Activated effector memory CD4-positive, alpha-beta T cell treated with anti-CD3 and anti-CD28 coated beads, Interleukin-2, amount 50 U/mL, for 16 hours (primary cell): ENCODE data around the gene ALDH1B1.

ENCODE experiments used
- DNase-seq: peaks from one replicate; pipeline ENCODE4 v3.0.0-alpha.2; 2020

The ALDH1B1 gene

DNA sequence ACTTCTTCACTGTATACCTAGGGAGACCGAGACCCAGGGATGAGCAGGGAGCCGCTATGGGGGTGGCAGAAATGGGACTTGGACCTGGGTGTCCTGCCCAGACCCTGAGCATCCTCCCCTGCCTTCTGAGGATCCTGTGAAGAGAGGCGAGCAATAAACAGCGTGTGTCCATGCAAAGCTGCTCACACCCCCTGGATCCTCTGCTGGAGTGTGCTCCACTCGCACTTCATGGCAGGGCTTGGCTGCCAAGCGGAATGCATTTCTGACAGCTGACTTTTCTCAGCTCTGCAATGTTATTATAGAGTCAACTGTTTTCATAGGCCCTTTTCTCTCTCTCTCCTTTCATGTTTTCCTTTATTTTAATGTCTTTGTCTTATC, 31.0 kb upstream of the ALDH1B1 start:
- peak; percentile 31 for DNase-seq

DNA sequence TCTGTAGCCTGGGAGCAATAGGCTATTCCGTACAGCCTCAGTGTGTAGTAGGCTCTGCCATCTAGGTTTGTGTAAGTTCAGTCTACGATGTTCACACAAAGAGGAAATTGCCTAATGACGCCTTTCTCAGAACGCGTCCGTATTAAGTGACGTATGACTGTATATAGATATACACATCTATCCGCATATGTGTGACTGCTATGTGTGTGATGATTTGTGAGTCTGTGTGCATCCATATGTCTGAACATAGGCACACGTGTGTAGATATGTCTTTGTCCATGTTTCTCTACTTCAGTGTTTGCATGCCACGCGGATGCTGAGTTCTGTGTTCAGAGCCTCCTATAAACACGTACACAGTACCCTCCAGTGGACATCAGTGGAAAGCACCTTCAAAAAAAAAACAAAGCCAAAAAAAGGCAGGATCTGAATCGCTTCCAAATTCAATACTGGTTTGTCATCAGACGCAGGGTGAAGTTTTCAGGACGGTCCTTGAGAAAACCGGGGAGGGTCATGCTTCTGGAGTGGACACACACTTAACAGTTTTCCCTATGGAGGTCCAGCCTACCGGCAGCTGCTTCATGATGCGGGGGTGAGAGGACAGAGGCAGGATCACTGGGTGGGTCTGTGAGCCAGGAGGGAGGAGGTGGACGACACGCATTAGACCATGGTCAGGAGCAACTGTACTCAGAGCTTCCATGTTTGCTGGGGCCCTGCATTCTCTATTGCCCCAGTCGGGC, 29.5 kb upstream of the ALDH1B1 start:
- DNase-seq: peak; percentile 55

DNA sequence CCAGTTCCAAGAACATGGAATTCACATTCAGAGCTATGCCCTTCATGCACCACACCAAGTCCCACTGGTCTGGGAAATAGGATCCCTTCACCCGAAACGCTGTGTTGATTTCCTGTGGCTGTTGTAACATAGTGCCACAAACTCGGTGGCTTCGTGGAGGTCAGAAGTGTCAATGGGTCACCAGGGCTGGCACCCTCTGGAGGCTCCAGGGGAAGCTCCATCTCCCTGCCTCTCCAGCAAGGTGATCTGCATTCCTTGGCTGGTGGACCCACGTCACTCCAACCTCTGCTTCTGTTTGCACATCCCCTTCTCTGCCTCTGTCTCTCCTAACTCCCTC, 28.9 kb upstream of the ALDH1B1 start:
- DNase-seq: peak; percentile 28

DNA sequence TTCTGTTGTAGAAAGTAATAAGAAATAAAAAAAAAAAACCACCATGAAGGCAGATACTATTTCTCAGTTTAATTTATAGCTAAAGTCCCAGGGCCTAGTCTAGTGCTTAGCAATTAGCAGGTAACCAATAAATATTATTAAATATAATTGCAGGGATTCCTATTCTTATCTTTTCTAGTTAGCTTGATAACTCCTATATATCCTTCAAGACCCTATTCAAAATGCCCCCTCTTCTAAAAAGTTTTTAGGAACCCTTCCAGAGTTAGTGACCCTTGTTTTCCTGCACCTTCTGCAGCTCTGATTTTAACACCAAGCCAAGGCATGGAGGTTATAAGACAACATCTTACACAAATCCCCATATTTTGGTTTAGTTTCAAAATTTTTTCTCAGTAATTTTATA, 24.6 kb upstream of the ALDH1B1 start:
- no peak for DNase-seq

DNA sequence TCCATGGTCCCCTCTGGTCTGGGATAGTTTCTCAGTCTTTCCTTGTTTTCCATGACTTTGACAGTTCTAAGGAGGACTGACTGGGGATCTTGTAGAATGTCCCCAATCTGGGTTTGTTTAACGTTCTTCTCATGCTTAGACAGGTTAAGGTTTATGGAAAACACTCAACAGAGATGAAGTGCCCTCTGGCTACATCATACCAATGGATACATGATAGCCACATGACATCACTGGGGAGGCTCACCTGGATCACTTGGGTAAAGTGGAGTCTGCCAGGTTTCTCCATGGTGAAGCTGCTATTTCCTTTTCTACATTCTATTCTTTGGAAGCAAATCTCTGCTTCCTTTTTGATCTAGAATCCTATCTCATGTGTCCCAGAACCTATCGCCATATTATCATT, 23.8 kb upstream of the ALDH1B1 start:
- peak; percentile 2 for DNase-seq

DNA sequence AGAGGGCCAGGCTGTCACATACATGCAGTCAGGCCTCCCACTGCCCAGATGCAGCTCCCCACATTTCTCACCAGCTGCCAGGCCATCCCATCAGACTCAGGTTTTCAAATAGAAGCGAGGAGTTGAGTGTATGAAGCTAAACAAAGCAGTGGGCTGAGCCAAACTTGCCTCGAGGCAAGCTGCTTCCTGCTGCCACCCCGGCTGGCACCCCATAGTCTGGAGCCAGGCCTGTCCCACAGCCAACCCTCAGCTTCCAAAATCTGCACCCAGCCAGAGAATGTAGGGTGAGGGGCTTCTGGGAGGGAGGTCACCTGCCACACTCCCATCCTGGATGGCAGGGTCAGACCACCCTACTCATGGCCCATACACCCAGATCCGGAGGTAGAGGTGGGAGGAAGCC, 22.3 kb upstream of the ALDH1B1 start:
- no peak for DNase-seq

DNA sequence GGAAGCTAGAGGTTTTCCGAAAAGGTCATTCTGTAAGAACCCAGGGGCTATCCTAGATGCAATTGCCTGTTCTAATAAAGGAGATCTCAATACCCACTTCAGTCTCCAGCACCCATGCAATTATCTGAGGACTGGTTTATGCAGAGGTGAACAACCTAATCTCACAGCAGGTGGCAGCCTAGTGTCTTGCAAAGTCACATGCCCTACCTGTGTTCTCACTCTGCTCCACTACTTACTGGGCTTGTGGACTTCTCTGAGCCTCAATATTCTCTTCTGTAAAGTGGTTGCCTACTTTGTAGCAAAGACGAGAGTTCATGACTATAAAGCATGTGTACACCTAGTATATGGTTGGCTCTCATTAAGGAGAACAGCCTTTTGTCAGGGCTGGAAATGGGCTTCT, 21.0 kb upstream of the ALDH1B1 start:
- DNase-seq: peak; percentile 47

DNA sequence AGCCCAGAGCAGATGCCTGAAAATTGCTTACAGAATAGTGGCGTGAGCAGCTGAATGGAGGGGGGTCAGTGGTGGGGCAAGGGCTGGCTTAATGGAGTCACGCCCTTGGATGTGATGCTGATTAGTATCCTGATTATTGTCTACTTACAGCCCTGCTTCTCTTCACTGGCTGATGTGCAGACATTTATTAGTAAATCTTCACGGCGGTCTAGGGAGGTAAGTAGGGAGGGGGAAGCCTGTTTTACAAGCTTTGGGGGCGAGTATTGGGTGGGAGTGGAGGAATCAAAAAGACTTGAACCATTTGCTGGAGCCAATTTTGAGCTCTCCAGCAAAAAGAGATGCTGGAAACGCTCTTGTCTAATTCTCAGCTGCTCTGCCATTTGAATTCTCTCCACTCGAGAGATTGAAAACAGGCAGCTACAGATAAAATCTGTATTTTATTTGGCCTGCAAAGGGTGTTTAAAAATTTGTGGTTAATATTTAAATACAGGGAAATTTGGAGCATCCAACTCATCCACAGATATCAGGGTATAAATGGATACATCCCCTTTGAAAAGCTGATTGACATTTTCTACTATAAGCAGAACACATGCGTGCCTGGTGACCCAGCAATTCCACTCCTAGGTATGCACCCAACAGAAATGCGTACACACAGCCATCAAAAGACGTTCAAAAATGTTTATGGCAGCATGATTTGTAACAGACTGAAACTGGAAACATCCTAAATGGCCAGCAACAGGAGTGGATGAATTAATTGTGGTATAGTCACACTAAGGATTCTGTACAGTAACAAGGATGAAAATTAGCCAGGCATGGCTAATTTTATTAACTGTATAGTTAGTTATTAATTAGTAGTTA, 19.5 kb upstream of the ALDH1B1 start:
- DNase-seq: peak; percentile 34

DNA sequence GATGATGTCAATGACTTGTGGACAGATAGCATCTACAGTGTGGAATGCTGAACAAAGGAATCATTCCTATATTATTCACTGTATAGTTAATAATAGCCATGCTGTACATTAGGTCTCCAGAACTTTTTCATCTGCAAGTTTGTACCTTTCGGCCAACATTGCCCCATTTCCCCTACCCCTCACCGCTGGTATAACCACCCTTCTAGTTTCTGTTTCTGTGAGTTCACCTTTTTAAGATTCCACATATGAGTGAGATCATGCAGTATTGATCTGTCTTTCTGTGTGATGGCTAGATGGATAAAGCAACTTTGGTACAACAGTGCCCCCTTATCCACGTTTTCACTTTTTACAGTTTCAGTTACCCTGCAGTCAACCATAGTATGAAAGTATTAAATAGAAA, 18.8 kb upstream of the ALDH1B1 start:
- DNase-seq: peak; percentile 5

DNA sequence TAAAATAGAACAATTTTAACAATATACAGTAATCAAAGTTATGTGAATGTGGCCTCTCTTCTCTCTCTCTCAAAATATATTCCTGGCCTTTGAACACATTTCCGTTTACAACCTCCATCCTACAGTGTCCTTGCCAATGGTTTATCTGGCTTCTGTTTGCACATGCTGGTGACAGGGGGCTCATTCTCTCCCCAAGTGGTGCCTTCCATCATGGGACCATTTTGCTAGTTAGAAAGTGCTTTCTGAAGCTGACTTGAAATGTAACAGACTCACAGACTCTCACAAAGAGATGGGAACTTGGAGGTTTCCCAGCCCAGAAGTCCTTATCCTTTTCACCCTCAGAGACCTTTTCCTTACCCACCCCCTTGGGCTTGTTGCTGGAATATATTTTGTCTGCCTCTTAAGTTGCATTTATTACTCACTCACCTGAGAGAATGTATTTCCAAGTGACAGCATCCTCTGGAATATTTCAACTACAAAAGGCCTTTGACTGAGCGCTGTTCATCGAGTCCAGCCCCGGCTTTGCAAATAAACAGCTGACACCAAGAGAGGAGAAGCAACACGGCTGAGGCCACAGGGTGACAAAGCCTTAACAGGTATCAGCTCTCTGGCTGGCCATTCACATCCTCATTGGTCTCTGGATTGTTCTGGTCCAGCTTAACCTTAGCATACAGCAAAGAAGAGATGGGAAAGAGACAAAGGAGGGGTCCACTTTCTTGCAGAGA, 17.5 kb upstream of the ALDH1B1 start:
- DNase-seq: peak; percentile 17

DNA sequence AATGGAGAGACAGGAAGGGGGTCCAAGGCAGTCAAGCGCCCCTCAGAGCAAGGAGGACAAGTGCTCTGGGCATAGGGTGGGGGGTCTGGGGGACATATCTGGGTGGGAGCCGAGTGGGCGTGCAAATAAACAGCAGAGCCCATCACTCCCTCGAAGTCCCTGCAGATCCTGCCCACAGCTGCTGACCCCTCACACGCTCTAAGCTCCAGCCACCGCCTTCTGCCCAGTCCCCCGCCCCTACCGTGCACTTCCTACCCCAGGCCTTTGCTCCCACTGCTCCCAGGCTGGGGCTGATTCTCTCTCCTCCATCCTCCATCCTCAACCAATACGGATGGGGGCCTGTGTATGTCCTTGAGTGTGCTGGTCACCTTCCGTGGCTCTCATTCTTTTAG, 16.9 kb upstream of the ALDH1B1 start:
- peak; percentile 37 for DNase-seq

DNA sequence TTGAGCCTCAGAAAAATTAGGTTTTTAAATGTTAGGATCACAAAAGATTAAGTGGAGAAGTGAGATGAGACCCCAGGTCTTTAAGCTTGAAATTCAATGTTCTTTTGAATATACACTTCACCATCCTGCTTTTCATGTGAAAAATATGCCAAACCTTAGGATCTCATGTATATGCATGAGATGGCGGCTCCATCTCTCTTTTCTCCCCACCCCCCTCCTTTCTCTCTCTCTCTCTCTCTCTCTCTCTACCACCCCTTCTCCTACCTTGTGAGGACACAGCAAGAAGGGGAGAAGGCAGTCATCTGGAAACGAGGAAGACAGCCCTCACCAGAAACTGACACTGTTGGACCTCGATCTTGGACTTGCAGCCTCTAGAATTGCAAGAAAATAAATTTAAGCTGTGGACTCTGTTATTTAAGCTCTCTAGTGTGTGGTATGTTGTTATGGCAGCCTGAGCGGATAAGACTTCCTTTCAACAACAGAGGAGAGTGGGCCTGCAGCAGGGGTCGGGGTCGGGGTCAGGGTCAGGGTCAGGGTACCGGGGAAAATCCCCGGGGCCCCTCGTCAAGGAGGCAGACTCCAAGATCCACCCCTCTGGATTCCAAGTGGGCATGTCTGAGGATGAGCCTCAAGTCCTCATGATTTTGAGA, 16.4 kb upstream of the ALDH1B1 start:
- no peak for DNase-seq

DNA sequence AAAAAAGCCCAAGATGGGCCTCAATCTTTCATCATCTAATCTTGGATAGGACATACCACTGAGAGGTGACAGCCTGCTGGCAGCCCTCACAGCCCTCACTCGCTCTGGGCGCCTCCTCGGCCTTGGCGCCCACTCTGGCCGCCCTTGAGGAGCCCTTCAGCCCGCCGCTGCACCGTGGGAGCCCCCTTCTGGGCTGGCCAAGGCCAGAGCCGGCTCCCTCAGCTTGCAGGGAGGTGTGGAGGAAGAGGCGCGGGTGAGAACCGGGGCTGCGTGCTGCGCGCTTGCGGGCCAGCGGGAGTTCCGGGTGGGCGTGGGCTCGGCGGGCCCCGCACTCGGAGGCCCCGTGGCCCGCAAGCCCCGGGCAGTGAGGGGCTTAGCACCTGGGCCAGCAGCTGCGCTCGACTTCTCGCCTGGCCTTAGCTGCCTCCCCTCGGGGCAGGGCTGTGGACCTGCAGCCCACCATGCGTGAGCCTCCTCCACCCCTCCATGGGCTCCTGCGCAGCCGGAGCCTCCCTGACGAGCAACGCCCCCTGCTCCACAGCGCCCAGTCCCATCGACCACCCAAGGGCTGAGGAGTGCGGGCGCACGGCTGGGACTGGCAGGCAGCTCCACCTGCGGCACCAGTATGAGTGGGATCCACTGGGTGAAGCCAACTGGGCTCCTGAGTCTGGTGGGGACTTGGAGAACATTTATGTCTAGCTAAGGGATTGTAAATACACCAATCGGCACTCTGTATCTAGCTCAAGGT, 15.0 kb upstream of the ALDH1B1 start:
- DNase-seq: peak; percentile 53

DNA sequence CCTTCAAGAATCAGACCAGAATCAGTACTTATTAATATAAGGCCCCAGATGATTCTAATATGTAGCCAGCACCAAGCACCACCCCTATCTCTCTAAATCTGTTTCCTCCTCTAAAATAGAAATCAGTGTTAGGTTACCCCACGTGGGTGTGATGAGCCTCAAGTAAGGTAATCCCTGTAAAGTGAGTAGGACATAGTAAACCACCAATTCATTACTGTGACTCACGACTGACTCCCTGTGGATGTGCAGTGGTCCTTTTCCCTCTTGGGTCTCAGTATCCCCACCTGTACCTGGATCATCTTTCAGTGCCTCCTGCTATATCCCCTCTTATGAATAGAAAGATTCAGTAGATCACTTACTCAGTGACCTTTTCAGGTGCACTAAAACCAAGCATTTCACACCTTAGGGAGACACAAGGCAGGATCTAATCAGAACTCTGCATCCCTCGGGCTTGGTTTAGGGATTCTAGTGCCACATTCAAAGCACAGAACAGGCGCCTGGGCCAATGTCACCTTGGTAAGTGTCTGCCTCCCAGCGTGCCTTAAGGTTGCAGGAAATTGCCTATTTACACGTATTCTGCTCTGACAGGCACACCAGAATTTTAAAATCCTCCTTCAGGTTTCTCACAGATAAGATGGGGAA, 12.2 kb upstream of the ALDH1B1 start:
- DNase-seq: no peak

DNA sequence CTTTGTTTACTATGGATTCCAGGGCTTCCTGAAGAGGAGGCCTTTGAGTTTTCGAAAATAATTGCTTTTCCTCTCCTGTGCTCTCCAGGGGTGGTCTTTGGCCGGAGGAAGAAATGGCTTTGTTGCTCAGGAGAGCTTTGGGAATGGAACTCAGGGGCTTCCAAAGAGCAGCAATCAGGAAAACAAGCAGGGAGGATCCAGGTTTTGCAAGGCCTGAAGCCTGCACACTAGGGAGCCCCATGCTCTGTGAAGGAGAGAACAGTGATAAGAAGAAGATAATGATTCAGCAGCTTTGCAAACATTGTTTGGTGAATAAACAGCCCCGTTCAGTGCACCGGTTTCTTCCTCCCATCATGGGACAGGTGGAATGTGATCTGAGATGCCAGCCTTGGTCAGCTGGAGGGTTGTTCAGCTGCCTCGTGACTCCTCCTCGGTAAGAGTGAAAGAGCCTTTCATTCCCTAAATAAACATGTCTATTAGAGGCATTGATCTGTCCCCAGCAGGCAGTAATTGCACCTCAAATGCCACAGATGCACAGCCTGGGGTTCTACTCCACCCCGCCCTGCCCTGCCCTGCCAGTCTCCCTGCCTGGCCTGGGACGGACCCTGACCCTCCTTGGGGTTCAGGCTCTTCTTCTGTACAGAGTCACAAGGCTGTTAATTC, 11.5 kb upstream of the ALDH1B1 start:
- no peak for DNase-seq

DNA sequence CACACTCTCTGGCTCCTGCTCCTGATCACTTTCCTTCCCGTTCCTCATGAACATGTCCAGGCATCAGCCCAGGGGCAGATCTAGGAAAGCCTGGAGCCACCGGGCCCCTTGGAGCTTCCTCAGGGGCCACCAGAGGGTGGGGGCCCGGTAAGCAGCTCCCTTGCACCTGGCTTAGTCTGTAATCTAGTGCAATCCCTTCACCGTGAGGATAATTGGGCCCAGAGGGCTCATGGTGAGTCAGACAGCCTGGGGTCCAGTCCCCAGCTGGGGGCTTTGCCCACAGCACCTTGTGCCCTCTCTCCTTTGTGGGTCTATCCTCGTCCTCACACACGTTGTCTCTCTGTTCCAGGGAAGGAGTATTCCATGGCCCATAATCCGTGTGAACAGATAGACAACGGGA, 10.4 kb upstream of the ALDH1B1 start:
- DNase-seq: no peak

DNA sequence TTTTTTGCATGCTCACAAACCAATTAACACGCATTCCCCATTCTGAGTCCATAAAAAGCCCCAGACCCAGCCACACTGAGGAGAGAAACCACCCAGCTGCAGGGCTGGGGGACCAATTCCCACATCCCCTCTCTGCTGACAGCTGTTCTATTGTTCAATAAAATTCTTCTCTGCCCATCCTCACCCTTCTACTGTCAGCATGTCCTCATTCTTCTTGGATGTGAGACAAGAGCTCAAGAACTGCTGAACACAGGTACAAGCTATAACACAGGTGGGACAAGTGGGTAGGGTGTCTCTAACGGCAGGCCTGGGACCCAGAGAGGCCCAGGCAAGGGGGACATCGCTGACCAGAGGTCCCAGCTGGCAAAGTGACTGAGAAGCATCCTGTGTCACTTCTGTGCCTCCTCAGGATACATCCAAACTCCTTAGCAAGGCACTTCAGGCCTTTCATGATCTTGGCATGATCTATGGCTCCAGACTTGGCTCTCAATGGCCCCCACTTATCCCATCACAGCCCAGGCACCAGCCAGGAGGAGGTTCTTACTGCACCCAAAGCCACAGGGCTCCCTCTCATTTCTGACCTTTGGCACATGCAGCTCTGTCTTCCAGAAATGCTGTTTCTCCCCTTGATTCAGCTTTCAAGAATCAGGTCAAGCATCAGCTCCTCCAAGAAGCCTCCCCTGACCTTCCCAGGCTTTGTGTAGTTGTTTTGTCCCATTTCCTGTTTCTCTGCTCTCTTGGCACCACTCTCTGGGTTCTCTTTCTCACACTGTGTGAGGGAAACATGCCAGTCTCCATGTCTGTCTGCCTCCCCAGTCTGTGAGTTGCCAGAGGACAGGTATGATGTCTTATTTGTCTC, 7.3 kb upstream of the ALDH1B1 start:
- no peak for DNase-seq

DNA sequence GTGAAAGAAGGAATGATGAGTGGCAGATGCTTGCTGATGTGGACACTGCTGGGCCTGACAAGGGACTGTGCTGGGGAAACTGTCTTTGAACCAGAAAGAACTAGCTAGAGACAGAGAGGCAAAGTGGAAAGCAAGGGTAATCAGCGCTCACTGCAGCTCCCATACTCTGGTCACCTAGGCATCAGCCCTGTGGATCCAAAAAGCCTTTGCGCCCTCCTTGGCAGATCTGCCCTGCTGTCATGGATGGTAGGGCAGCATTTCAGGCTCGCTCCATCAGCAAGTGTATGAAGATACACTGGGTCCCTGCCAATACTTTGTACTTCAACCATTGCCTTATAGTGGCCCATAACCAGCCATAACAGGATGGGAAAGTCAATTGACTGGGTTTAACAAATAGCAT, 6.6 kb upstream of the ALDH1B1 start:
- peak; percentile 5 for DNase-seq

DNA sequence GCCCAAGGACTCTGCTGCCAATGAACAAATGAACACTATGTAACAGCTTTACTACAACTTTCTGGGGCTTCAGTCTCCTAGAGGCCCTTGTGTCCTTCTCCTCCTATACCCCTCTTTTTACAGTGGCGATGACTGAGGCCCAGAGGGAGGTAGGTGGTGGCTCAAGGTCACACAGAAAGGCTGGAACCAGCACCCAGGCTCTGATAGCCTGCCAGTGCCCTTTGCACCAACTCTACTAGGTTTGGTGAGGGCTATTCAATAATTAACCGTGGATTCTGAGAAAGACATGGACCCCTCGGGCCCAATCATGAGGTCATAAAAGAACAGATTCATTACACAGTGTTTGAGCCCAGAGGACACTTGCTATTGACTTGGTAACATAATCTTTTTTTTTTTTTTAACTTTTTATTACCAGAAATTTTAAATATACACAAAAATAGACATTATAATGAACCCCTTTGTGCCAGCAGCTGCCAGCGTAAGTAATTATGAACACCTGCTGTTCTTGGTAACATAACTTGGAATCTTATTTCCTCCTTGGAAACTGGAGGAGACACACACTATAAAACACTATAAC, 6.1 kb upstream of the ALDH1B1 start:
- peak; percentile 30 for DNase-seq

DNA sequence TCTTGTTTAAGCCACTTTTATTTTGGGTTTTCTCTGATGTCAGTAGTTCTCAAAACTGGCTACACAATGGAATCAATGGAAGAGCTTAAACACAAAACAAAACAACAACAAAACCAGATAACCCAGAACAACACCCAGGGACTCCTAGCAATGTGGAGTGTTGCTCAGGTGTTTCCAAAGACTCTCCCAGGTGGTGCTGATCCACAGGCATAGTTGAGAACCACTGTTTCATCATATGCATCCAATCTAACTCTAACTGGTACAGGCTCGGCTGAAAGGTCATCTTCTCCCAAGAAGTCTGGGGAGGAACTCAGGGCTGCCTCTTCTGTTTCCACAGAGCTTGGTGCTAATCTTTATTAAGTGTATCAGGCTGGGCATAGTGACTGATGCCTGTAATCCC, 5.4 kb upstream of the ALDH1B1 start:
- peak; percentile 33 for DNase-seq
